Activated gamma-delta T cell treated with anti-CD3 and anti-CD28 coated beads, Interleukin-2, amount 50 U/mL, for 16 hours (primary cell): ENCODE data around the gene MEIKIN.

Experiments used
- DNase-seq: peaks from one replicate; pipeline ENCODE4 v3.0.0-alpha.2; 2020; ENCODE audit warnings: low read depth

MEIKIN gene

DNA sequence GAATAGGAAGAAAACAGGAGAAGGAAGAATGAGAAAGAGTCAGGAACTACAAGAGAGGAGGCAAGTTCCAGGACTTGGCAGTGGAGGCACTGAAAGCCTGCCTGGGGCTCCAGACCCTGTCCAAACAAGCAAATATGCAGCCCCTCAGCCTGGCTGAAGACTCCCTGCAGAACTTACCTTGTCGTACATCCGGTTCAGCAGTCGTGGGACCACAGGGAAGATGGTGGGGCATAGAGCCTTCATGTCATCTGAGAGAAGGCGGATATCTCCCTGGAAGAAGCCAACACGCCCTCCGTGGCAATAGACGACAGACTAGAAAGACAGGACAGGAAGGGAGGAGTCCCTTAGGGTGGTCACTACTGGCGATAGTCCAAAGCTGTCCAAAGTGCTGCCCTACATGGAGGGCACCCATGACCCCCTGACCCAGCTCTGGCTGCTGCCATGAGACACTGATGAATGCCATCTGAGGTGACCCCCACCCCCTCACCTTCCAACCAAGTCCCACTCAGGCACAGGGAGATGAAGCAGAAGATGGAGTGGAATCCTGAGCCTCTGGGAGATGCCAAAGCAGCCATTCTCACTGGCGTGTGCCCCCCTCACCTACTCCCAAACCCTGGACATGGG lies 27.7 kb upstream of the MEIKIN start:
- no peak for DNase-seq

DNA sequence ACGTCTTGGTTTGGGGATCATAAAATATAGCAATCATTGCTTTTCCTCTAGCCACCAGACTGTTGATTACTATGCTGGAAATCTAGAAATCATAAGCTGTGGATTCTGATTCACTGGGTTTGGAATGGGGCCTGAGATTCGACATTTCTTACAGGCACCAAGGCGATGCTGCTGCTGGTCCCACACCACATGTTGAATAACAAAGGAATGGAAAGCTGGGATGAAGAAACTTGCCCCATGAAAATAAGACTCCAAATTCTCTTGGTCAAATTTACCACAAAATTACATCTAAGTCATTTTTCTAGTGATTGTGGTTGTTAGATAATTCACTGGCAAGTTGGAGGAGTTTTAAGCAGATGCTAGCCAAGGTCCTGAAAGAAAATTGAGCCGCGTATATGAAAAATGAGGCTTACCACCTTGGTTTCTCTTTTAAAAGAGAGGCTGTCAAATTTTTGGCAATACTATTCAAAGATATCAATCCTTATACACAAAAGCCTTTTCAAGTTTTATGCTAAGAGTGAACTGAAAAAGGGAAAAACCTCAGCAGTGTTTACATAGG lies 23.0 kb upstream of the MEIKIN start:
- no peak for DNase-seq

- no peak for DNase-seq
These were observed 21.1 kb upstream of the MEIKIN start for GRCh38 chr5:131966551-131966950.

GRCh38 chr5:131965826-131966415 lies 20.5 kb upstream of the MEIKIN start:
- no peak for DNase-seq

GRCh38 chr5:131959906-131960305 lies 14.4 kb upstream of the MEIKIN start:
- no peak for DNase-seq

DNA sequence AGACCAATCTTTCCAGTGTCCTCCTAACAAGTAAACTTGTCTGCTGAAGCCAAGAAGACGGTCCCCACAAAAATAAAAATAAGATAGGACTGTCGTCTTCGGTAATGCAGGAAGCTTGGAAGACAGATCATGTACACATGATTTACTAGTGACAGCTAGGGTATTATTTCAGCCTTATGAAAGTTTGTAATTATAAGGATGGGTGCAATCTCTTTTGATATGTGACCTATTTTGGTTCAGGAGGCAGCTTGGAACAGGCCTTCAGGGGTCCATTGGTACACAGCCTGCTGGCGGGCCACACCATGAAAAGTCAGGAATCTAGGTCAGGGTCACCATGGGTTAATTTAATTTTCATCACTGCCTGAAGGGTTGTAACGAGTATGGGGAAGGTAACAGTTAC lies 13.7 kb upstream of the MEIKIN start:
- DNase-seq: no peak

DNA sequence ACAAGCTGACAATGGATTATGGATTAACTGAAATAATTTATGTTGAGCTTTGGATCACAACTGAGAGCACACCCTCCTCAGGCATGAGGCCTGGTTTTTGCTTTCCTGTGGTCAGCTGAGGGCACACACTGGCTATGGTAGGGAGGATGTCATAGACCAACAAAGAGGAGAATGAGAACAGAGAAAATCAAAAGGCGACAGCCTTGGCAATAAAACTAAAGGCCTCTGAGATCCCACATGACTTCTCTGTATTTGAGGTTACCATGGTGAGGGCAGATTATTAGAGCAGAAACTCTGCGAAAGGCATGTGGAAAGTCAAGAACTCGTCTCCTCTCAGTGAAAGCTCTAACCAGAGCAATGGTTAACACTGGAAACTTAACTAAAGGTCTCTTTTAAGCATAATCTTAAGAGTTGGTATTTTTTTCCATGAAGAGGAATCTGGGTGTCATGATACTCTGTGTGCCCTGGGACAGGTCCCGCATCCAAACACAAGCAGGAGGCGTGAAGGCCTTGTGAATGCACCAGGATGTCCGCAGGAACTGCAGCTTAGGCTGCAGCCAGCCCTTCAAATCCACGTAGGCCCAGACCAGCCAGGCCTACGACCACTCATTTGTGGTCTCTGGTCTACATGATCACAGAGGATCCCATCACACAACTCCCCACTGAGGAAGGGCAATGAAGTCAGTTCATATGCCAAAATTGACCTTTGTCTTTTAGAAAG lies 12.4 kb upstream of the MEIKIN start:
- no peak for DNase-seq

DNA sequence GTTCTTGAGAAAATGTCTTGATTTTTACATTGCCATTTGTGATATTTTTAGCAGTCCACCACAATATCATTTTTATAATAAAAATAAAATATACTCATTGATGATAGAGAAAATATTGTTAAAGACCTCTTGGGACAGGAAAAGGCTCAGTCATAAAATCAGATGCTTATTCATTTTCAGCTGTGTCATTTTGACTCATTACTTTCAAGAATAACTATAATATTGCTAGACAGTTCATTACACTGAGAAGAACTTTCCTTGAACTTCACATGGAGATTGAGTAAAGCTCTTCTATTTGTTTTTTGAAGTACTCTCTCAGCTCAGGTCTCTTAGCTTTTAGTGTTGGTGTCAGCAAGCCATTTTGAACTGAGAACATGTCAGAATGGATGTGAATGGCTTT lies 8.5 kb upstream of the MEIKIN start:
- DNase-seq: no peak

DNA sequence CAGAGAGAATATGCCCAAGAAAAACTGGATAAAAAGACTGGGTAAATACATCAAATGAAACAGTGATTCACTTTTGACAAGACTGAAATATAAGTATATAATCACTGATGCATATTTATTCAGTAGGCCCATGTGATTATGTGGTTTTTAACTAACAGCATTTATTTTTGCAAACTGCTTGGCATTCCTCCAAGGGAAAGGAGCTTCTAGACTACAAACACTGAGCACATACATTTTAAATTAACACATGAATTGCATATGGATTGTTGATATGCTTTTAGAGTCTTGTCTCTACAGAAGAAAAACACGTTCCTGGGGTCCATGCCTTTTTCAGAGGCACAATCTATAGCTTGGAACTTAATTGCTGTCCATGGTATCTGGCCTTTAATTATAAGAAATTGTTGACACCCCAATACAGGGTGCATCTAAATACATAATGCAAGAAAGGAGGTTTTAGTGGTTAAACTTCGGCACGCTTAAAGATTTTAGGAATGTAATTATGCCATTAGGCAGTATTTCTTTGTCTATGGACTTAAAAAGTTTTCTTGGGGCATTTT lies 6.9 kb upstream of the MEIKIN start:
- no peak for DNase-seq

- no peak for DNase-seq
These were observed 5.2 kb upstream of the MEIKIN start for GRCh38 chr5:131950706-131951105.

- no peak for DNase-seq
These were observed 2.0 kb upstream of the MEIKIN start for GRCh38 chr5:131947445-131947844.

GRCh38 chr5:131944702-131945550 lies 537 bp downstream of the MEIKIN start:
- no peak for DNase-seq

- no peak for DNase-seq
These were observed 1.5 kb downstream of the MEIKIN start for GRCh38 chr5:131943916-131944315.

GRCh38 chr5:131942016-131942415 lies 3.4 kb downstream of the MEIKIN start:
- DNase-seq: no peak

DNA sequence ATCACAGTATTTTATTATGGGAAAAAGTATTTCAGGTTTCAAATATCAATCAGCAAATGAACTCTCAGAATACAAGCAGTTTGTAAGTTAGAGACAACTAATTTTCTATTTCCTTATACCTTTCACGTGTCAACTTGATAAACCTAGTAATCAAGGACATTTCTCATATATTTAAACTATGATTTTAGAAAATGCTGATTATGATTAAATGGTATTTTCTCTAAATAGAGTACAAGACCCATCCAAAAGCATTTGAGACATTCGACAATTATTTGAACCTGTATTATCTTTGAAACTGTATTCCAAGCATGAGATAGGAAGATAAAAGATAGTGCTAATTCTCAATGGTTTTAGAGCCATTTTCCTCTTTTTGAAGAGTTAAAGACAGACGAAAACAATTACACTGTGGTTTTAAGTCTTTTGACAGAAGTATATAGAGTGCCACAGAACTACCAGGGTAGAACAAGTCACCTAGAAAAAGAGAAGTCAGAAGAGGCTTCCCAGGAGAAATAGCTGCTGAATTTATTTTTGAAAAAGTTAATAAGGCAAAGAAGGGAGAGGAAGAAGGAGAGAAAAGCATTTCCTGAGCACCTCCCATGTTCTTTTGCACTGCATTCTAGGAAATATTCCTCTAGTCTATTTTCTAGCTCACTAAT lies 5.6 kb downstream of the MEIKIN start:
- no peak for DNase-seq

- no peak for DNase-seq
These were observed 13.2 kb downstream of the MEIKIN start for GRCh38 chr5:131932235-131932634.

DNA sequence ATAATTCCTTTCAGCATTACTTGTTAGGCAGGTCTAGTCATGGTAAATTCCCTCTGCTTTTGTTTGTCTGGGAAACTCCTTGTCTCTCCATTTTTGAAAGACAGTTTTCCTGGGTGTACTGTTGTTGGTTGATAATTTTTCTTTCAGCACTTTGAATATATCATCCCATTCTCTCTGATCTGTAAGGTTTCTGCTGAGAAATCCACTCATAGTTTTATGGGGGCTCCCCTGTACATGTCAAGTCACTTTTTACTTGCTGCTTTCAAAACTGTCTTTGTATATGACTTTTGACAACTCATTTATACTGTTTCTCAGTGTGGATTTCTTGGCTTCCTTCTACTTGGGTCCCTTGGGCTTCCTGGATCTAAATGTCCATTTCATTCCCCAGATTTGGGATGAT lies 16.5 kb downstream of the MEIKIN start:
- no peak for DNase-seq

DNA sequence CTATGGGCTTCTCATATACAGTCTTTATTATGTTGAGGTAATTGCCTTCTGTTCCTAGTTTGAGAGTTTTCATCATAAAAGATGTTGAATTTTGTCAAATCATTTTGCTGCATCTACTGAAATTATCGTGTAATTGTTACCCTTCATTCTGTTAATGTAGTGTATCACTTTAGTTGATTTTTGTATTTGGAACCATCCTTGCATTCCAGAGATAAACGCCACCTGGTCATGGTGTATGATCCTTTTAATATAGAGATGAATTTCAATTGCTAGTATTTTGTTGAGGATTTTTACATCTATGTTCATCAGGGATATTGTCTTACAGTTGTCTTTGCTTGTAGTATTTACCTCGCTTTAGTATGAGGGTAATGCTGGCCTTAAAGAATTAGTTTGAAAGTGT lies 19.3 kb downstream of the MEIKIN start:
- no peak for DNase-seq

DNA sequence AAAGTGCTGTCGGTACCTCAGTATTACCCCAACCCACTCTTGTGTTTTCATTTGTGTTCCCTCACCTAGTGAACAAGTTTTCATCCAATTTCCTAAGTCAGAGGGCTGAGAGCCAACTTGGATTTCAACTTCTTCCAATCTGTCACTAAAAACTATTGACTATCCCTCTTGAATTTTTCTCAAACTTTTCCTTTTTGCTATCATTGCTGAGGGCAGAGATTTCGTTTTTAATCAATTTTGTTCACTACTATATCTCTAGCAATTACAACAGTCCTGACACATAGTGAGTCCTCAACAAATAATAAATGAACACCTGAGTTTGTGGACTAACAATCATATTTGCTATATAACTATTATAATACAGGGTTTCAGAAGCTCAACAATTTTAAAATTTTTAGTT lies 29.0 kb downstream of the MEIKIN start:
- no peak for DNase-seq

GRCh38 chr5:131914472-131914871 lies 31.0 kb downstream of the MEIKIN start:
- DNase-seq: no peak

- DNase-seq: no peak
These were observed 31.9 kb downstream of the MEIKIN start for GRCh38 chr5:131913603-131914002.

DNA sequence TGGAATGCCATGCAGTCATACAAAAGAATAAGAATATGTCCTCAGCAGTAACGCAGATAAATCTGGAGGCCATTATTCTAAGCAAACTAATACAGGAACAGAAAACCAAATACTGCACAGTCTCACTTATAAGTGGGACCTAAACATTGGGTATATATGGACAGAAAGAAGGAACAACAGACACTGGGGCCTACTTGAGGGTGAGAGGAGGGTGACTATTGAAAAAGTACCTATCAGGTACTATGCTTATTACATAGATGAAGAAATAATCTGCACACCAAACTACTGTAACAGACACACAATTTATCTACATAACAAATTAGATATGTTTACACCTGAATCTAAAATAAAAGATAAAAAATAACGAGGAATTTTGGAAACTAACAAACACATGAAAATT lies 38.8 kb downstream of the MEIKIN start:
- DNase-seq: no peak
